AG04450 (cell line): ENCODE results near the gene NPC1. TPM values are rescaled to one million over a fixed set of nuclear protein-coding genes. Genes with fewer than 3 reads are reported as not detected.
"Not testable (repeated sequence)": the region's sequence is repeated elsewhere in the genome, so short reads cannot be mapped to it uniquely, and the experiment has no call there.

ENCODE experiments used
- CTCF ChIA-PET: fragments of 300-600, 350-600 bp; formaldehyde crosslinking; extraction: SDS; loops from one replicate; lab custom pipeline; 2022; ENCODE audit warnings: antibody characterized with exemption, inconsistent platforms; lab: Charles Lee
- POLR2A ChIA-PET: fragments of 350-600 bp; formaldehyde crosslinking; extraction: SDS; loops from one replicate; lab custom pipeline; 2021; ENCODE audit warnings: antibody characterized with exemption, inconsistent platforms; lab: Yijun Ruan, JAX
- DNase-seq: peaks from one replicate; pipeline ENCODE4 v3.0.0-alpha.2; 2011; ENCODE audit warnings: low read depth, low spot score
- H3K27ac ChIP-seq: one replicate; pipeline ENCODE4 v1.5.1; 2012; ENCODE audit warnings: low read depth, low read length, control low read depth
- H3K27me3 ChIP-seq: one replicate; pipeline ENCODE4 v1.6.0; 2012; ENCODE audit warnings: low read length; ENCODE audit not compliant: control insufficient read depth, insufficient read depth
- H3K4me3 ChIP-seq: 2 replicates; pipeline ENCODE4 v1.5.1; 2011; ENCODE audit warnings: mild to moderate bottlenecking, low read depth, low read length, control low read depth
- H3K9me3 ChIP-seq: 2 replicates; pipeline ENCODE4 v1.5.1; 2012; ENCODE audit warnings: low read length; ENCODE audit not compliant: control insufficient read depth, insufficient read depth
- CTCF ChIP-seq: IDR thresholded peaks from 2 replicates; pipeline ENCODE4 v1.5.1; 2011; ENCODE audit warnings: low read depth, low read length, control low read depth, inconsistent platforms
- polyA plus RNA-seq: library from polyadenylated mRNA; depleted of rRNA; stranded (reverse); fragments of >200 nt; gene quantifications from 2 replicates; pipeline ENCODE4 v1.2.3, GENCODE V29; 2011

The NPC1 gene
- polyA plus RNA-seq, 1 experiment, result 10.8 TPM

- POLR2A ChIA-PET, result no interaction called here
- DNase-seq, result no peak
These were observed 90.4 kb downstream of the NPC1 start for GRCh38 chr18:23495723-23496440.

DNA sequence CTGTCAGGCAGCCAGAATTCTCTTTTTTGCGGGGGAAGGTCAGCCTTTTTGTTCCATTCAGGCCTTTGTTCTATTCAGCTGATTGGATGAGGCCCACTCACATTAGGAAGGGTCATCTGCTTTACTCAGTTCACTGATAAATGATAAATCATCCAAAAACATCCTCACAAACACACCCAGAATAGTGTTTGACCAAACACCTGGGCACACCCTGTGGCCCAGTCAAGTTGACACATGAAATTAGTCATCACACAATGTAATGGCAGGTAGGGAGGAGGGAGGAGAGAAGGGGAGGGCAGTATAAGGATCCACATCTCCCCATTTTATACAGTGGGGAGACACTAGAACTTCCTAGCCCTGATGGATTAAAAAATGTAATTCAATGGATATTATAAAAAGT, 91.3 kb downstream of the NPC1 start:
- no peak for DNase-seq
- no peak overlapping the region for H3K27ac ChIP-seq
- H3K9me3 ChIP-seq, result peaks cover 3% of the 10 kb centered on the region; the same call in 1 of the 2 replicates
- H3K4me3 ChIP-seq, result no peak overlapping the region
- CTCF ChIA-PET, result no interaction called here
- POLR2A ChIA-PET, result no interaction called here
- TF ChIP-seq CTCF, result no peak
- no peaks in the 10 kb centered on the region for H3K27me3 ChIP-seq

More at GRCh38 chr18:23495723-23496440, 90.4 kb downstream of the NPC1 start:
- Histone ChIP-seq H3K27me3 (no peaks in the 10 kb centered on the region), H3K4me3 (no peak overlapping the region), H3K9me3 (no peaks in the 10 kb centered on the region), H3K27ac (no peak overlapping the region)
- TF ChIP-seq CTCF, result no peak
- CTCF ChIA-PET, result interaction anchor here (2.9 kb wide), 1 partner anchor 207 kb away, joined by 15 read pairs; no protein-coding TSS in a partner anchor

- DNase-seq, result no peak
- no peak overlapping the region for H3K27ac ChIP-seq
- POLR2A ChIA-PET, result no interaction called here
- H3K9me3 ChIP-seq, result peaks cover 3% of the 10 kb centered on the region; the same call in 1 of the 2 replicates
- H3K27me3 ChIP-seq, result no peaks in the 10 kb centered on the region
- no peak for TF ChIP-seq CTCF
- CTCF ChIA-PET, result no interaction called here
- no peak overlapping the region for H3K4me3 ChIP-seq
These were observed 92.7 kb downstream of the NPC1 start for GRCh38 chr18:23493654-23494053.

- CTCF ChIA-PET, result interaction anchor here (2.4 kb wide), 1 partner anchor 27 kb away, joined by 9 read pairs; no protein-coding TSS in a partner anchor
- DNase-seq, H3K27ac ChIP-seq, H3K9me3 ChIP-seq, H3K27me3 ChIP-seq, POLR2A ChIA-PET, H3K4me3 ChIP-seq: not testable (repeated sequence)
These were observed 96.7 kb downstream of the NPC1 start for GRCh38 chr18:23489586-23489985.

GRCh38 chr18:23487738-23488570, 98.4 kb downstream of the NPC1 start:
- POLR2A ChIA-PET, result interaction anchor here (0.5 to 1.2 kb wide), 4 partner anchors 10 to 984 kb away, joined by 3 to 7 read pairs (median 4); no protein-coding TSS in a partner anchor
- CTCF ChIA-PET, result interaction anchor here (1.3 to 2.6 kb wide), 3 partner anchors 9 to 29 kb away, joined by 4 to 15 read pairs (median 9); no protein-coding TSS in a partner anchor

More at GRCh38 chr18:23487738-23488570, 98.4 kb downstream of the NPC1 start:
- Histone ChIP-seq H3K27ac (no peak overlapping the region), H3K9me3 (peaks cover 3% of the 10 kb centered on the region; the same call in 1 of the 2 replicates), H3K4me3 (peak overlapping the region; percentile 29; the same call in 1 of the 2 replicates), H3K27me3 (no peaks in the 10 kb centered on the region)
- no peak for TF ChIP-seq CTCF
- DNase-seq, result no peak
